COR-L47 (cell line): ENCODE measurements around the gene HLA-DPA1.
"Not testable (repeated sequence)": the region's sequence is repeated elsewhere in the genome, so short reads cannot be mapped to it uniquely, and the experiment has no call there.

Source experiments
- DNase-seq: peaks from one replicate; lab custom pipeline; 2025; lab: John Stamatoyannopoulos, UW

Gene HLA-DPA1

GRCh38 chr6:33073431-33073871, at the start of gene HLA-DPA1:
Gene HLA-DPA1, minus strand, starts transcription at chr6:33073649.
- DNase-seq: no peak

- DNase-seq: no peak
Measured at GRCh38 chr6:33123181-33123580, 49.7 kb upstream of the HLA-DPA1 start.

- DNase-seq: no peak
Measured at GRCh38 chr6:33120001-33120400, 46.6 kb upstream of the HLA-DPA1 start.

- no peak for DNase-seq
Measured at GRCh38 chr6:33118525-33119123, 45.2 kb upstream of the HLA-DPA1 start.

GRCh38 chr6:33117811-33118277, 44.4 kb upstream of the HLA-DPA1 start:
- DNase-seq: no peak

- no peak for DNase-seq
Measured at GRCh38 chr6:33116841-33117711, 43.6 kb upstream of the HLA-DPA1 start.

- DNase-seq: no peak
Measured at GRCh38 chr6:33116417-33116816, 43.0 kb upstream of the HLA-DPA1 start.

GRCh38 chr6:33114406-33114805, 41.0 kb upstream of the HLA-DPA1 start:
- DNase-seq: no peak

- DNase-seq: no peak
Measured at GRCh38 chr6:33113755-33114154, 40.3 kb upstream of the HLA-DPA1 start.

- DNase-seq: no peak
Measured at GRCh38 chr6:33112148-33112547, 38.7 kb upstream of the HLA-DPA1 start.

GRCh38 chr6:33108307-33108706, 34.9 kb upstream of the HLA-DPA1 start:
- DNase-seq: no peak

GRCh38 chr6:33107641-33108040, 34.2 kb upstream of the HLA-DPA1 start:
- no peak for DNase-seq

GRCh38 chr6:33105916-33106871, 32.7 kb upstream of the HLA-DPA1 start:
- DNase-seq: no peak

- DNase-seq: no peak
Measured at GRCh38 chr6:33105386-33105785, 31.9 kb upstream of the HLA-DPA1 start.

- no peak for DNase-seq
Measured at GRCh38 chr6:33104887-33105286, 31.4 kb upstream of the HLA-DPA1 start.

- DNase-seq: no peak
Measured at GRCh38 chr6:33103776-33104175, 30.3 kb upstream of the HLA-DPA1 start.

- DNase-seq: not testable (repeated sequence)
Measured at GRCh38 chr6:33101121-33101737, 27.8 kb upstream of the HLA-DPA1 start.

- DNase-seq: no peak
Measured at GRCh38 chr6:33095681-33096080, 22.2 kb upstream of the HLA-DPA1 start.

- no peak for DNase-seq
Measured at GRCh38 chr6:33093855-33094254, 20.4 kb upstream of the HLA-DPA1 start.

GRCh38 chr6:33092385-33092784, 18.9 kb upstream of the HLA-DPA1 start:
- no peak for DNase-seq

GRCh38 chr6:33091957-33092356, 18.5 kb upstream of the HLA-DPA1 start:
- DNase-seq: no peak
